Ovary (tissue), 3 donors: ENCODE measurements around the gene NFE2L3.

ENCODE experiments used
- CTCF ChIP-seq, 3 donors: fragments of 450-650 bp in 2 of 3; fragments of 200-600 bp in 1 of 3; IDR thresholded peaks; one replicate each; pipeline versions ENCODE4 v1.5.1 to v1.8.0; 2016 to 2022; ENCODE audit warnings: antibody characterized with exemption in 3 of 3, mild to moderate bottlenecking in 1 of 3
- POLR2A ChIP-seq: fragments of 450-650 bp; IDR thresholded peaks from one replicate; pipeline ENCODE4 v1.6.1; 2017; ENCODE audit warnings: antibody characterized with exemption, mild to moderate bottlenecking, moderate library complexity
- donor health status: DM: no; HTN: no; CAD: no.

DNA sequence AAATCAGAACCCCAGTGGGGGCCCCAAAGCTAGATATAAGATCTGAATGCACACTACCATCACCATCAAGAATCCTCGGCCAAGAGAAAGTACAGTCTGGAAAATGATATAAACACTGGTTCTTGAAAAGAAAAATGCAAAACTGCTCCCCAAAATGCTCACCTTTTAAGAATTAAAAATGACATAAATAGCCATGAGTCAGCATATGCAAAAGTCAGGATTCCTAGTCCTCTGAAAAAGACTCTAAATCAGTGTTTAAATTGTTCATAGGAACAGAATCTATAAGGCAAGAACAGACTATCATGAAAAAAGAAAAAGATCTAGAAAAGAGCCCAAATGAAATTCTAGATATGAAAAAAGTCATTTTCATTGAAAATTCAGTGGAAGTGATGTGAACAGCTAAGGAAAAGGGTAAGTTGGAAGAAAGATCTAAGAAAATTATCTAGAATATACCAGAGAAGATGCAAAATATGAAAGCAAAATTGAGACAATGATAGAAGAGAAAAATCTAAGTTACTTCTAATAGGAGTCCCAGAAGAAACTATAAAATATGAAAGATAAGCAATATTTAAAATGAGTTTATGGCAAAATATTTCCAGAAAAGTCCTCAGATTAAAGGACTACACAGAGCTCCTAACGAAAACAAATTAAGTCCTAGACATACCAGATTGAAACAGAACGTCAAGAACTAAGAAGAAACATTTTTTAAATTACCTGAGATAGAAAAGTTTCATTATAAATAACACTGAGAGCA, 29.7 kb downstream of the NFE2L3 start:
- TF ChIP-seq CTCF (IDR thresholded peaks at IDR 0.05) = no peak
- TF ChIP-seq POLR2A = no peak
